Measurements from ENCODE around the gene DNAJB1. TPM values are rescaled to one million over a fixed set of nuclear protein-coding genes. Genes with fewer than 3 reads are reported as not detected.

DNAJB1 gene
- total and polyA plus RNA-seq, 3 donors from 2014 or later: 185 to 386 (median 245) TPM

DNA sequence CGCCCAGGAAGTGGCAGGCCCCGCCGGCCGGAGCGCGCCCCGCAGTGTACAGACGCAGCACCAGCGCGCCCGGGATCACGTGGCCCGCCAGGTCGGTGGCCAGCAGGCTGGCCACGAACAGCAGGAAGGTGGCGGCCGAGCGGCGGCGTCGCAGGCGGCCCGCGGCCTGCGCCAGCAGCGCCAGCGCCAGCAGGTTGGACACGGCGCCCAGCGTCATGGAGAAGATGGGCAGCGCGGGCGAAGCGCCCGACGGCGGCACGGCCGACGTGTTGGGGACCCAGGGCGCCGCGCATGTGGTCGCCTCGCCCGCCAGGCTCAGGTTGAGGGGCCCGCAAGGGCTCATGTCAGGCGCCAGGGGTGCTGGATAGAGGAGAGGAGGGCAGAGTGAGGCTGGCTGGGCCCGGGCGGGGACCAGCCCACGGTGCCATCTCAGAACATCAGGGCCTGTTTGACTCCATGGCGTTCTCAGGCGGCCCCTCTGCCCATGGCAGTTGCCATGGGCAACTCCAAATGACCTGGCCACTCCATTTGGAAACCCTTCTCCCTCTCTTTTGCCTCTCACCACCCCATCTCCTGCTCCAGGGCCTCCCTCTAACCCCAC, 44.1 kb downstream of the DNAJB1 start:
- WGBS, 2 donors: 14 to 53% methylated on average over 4 to 44 of the region's 53 CpGs
- TF ChIP-seq, protein P1, sequence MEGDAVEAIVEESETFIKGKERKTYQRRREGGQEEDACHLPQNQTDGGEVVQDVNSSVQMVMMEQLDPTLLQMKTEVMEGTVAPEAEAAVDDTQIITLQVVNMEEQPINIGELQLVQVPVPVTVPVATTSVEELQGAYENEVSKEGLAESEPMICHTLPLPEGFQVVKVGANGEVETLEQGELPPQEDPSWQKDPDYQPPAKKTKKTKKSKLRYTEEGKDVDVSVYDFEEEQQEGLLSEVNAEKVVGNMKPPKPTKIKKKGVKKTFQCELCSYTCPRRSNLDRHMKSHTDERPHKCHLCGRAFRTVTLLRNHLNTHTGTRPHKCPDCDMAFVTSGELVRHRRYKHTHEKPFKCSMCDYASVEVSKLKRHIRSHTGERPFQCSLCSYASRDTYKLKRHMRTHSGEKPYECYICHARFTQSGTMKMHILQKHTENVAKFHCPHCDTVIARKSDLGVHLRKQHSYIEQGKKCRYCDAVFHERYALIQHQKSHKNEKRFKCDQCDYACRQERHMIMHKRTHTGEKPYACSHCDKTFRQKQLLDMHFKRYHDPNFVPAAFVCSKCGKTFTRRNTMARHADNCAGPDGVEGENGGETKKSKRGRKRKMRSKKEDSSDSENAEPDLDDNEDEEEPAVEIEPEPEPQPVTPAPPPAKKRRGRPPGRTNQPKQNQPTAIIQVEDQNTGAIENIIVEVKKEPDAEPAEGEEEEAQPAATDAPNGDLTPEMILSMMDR (IDR thresholded peaks at IDR 0.05): no peak
- TF ChIP-seq POLR2A (IDR thresholded peaks at IDR 0.05): no peak
- intact Hi-C loops (cut with DNase I; ENCODE audit: low total_unique reads): loop anchor here (10.0 kb wide), 1 partner anchor 49 kb away; no protein-coding TSS in a partner anchor
- Histone ChIP-seq H3K36me3 (ENCODE audit: low read depth, missing control alignments) (no peaks in the 10 kb centered on the region), H3K4me1 (peaks cover 6% of the 10 kb centered on the region), H3K4me3 (no peak overlapping the region), H3K9me3 (no peaks in the 10 kb centered on the region), H3K27ac (no peak overlapping the region), H3K27me3 (no peaks in the 10 kb centered on the region)
- DNase-seq: peak; percentile 59

DNA sequence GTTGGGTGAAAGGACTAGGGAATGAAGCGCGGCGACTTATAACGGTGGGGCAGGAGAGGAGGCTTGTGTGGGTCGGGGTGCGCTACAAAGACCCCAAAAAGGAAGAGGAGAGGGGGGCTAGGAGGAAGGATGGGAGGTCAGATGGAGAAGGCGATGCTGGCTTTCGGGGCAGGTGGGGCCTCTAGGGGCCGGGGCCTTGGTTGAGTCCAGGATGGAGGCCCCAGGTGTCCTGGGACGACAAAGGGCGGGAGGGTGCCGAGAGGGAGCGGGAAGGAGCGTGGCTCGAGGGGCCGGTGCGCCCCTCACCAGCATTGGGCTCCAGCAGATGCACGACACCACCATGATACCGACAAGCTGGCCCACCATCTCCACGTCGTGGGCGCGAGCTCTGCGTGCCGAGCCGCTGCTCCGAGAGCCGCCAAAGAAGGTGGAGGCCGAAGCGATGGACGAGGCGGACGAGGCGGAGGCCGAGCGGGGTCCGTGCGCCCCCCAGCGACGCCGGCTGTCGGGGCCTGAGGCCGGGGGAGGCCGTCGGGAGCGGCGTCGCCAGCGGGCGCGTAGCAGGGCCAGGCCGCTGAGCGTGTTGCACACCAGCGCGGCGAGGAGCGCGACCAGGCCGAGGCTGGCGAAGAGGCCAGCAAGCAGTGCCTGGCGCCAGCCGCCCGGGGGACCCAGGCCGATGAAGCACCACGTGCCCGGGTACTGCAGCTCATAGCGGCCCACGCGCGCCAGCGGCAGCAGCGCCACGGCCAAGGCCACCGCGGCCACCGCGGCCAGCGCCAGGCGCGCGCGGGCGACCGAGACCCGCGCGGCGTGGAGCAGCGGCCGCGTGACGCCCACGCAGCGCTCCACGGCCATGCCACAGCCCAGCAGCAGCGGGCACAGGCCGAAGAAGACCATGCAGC, 44.9 kb downstream of the DNAJB1 start:
- Histone ChIP-seq H3K4me3 (peak overlapping the region in 1 of 2 donors; percentile 45), H3K27me3 (no peaks in the 10 kb centered on the region), H3K27ac (no peak overlapping the region), H3K36me3 (ENCODE audit: low read depth, missing control alignments) (no peaks in the 10 kb centered on the region), H3K4me1 (peaks cover 6% of the 10 kb centered on the region), H3K9me3 (no peaks in the 10 kb centered on the region)
- no peak for DNase-seq
- TF ChIP-seq, protein P1 (IDR thresholded peaks at IDR 0.05): no peak
- TF ChIP-seq POLR2A (IDR thresholded peaks at IDR 0.05): no peak
- intact Hi-C loops (cut with DNase I; ENCODE audit: low total_unique reads): loop anchor here (10.0 kb wide), 1 partner anchor 49 kb away; no protein-coding TSS in a partner anchor
- 11 to 15% methylated on average over 31 to 72 of the region's 97 CpGs for WGBS, 2 donors

DNA sequence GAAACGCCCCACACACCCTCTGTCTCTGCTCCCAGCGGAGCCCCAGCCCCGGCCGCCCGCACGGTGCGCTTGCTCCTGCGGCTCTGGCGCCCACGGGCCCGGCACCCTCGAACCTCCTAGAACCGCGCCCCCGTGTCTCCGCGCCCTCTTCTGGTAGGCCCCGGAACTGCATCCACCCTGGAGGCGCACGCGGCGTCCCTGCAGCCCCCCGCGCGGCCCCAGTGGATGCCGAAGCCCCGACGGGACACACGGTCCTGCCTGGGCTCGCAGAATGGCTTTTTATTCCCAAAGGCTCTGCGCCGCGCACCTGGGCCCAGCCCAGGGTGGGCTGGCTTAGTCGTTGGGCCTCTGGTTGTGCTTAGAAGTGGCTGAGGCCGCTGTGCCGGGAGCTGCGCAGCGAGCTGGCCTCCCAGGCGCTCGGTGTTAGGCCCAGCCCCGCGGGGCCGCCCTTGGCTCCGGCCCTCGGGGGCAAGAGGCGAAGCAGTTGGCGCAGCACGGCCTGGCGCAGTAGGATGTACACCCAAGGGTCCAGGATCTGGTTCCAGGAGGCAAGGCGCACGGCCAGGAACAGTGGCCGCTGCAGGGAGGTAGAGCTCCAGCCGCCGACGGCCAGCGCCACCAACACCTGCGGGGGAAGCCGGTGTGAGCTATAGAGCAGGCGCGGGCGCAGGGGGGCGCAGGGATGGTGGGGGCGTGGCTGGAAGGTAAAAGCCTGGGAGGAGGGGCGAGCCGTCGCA, 45.8 kb downstream of the DNAJB1 start:
- no peaks in the 10 kb centered on the region for H3K36me3 ChIP-seq (ENCODE audit: low read depth, missing control alignments)
- WGBS, 2 donors: 1 to 3% methylated on average over 37 to 66 of the region's 66 CpGs
- no peak for TF ChIP-seq POLR2A (IDR thresholded peaks at IDR 0.05)
- TF ChIP-seq, protein P1 (IDR thresholded peaks at IDR 0.05): peak; percentile 83 to 100 (median 95)
- no peaks in the 10 kb centered on the region for H3K9me3 ChIP-seq
- no peaks in the 10 kb centered on the region for H3K27me3 ChIP-seq
- intact Hi-C loops (cut with DNase I; ENCODE audit: low total_unique reads): loop anchor here (10.0 kb wide), 1 partner anchor 48 kb away; no protein-coding TSS in a partner anchor
- peak overlapping the region; percentile 21 to 45 for H3K4me3 ChIP-seq
- no peak overlapping the region for H3K27ac ChIP-seq
- DNase-seq: peak; percentile 79
- H3K4me1 ChIP-seq: peaks cover 6% of the 10 kb centered on the region

DNA sequence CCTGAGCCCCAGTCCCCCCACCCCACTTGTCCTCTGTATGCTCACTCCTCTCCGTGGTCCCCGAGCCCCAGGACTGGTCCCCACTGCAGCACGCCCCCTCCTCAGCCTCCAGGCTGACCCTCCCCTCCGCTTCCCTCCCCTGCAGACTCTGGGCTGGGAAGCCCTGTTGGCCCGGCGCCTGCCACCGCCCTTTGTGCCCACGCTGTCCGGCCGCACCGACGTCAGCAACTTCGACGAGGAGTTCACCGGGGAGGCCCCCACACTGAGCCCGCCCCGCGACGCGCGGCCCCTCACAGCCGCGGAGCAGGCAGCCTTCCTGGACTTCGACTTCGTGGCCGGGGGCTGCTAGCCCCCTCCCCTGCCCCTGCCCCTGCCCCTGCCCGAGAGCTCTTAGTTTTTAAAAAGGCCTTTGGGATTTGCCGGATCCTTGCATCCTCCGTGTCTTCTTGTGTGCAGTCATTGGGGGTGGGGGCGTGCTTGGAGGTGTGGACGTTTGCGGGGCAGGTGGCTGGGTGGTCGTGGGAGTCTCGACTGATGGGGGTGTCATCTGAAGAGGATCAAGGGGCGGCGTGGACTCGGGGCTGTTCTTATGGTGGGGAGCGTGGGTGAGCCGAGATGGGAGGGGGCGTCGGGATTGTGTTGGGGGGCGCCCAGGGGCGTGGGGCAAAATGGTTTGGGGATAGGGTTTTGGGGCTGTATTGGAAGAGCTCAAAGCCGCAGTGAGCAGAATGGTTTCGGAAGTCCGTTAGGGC, 46.6 kb downstream of the DNAJB1 start:
- Histone ChIP-seq H3K27ac (no peak overlapping the region), H3K9me3 (no peaks in the 10 kb centered on the region), H3K27me3 (no peaks in the 10 kb centered on the region), H3K4me3 (no peak overlapping the region), H3K4me1 (peaks cover 6% of the 10 kb centered on the region), H3K36me3 (ENCODE audit: low read depth, missing control alignments) (no peaks in the 10 kb centered on the region)
- TF ChIP-seq, protein P1 (IDR thresholded peaks at IDR 0.05): no peak
- TF ChIP-seq POLR2A (IDR thresholded peaks at IDR 0.05): no peak
- no peak for DNase-seq
- intact Hi-C loops (cut with DNase I; ENCODE audit: low total_unique reads): loop anchor here (10.0 kb wide), 1 partner anchor 47 kb away; no protein-coding TSS in a partner anchor
- 58 to 68% methylated on average over 46 of the region's 46 CpGs for WGBS, 2 donors

All from testis (tissue), 3 donors.